ENCODE data around the gene KIF1B.

DNA sequence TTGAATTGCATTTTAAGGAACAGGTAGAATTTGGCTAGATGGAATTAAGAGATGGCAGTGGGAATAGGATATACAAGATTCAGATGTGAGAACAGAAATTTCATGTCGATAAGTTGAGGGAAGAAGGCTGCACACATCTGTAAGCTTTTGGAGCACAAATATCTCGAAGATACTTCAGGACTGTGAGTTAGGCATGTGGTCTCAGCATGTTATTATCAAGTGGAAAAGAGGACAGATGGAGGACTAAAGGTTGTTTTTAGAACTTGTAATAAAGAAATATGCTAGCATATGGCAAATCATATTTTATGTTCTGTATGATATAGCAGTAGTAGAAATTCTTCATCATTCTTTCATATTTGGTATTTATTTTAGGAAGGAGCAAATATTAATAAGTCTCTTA is 61.5 kb downstream of the KIF1B start:
- TF ChIP-seq ISL1 (CRISPR knock-in tag; IDR thresholded peaks at IDR 0.05) (no peak), OSR1 (CRISPR knock-in tag; IDR thresholded peaks at IDR 0.05) (no peak), ZFP30 (CRISPR knock-in tag; IDR thresholded peaks at IDR 0.05) (no peak), ZFP3 (CRISPR knock-in tag; IDR thresholded peaks at IDR 0.05) (no peak), ZNF70 (CRISPR knock-in tag; IDR thresholded peaks at IDR 0.05) (no peak), ESRRG (CRISPR knock-in tag; IDR thresholded peaks at IDR 0.05) (no peak), RARB (CRISPR knock-in tag; IDR thresholded peaks at IDR 0.05) (no peak)
- TF ChIP-seq, protein P1, sequence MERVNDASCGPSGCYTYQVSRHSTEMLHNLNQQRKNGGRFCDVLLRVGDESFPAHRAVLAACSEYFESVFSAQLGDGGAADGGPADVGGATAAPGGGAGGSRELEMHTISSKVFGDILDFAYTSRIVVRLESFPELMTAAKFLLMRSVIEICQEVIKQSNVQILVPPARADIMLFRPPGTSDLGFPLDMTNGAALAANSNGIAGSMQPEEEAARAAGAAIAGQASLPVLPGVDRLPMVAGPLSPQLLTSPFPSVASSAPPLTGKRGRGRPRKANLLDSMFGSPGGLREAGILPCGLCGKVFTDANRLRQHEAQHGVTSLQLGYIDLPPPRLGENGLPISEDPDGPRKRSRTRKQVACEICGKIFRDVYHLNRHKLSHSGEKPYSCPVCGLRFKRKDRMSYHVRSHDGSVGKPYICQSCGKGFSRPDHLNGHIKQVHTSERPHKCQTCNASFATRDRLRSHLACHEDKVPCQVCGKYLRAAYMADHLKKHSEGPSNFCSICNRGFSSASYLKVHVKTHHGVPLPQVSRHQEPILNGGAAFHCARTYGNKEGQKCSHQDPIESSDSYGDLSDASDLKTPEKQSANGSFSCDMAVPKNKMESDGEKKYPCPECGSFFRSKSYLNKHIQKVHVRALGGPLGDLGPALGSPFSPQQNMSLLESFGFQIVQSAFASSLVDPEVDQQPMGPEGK (CRISPR knock-in tag; IDR thresholded peaks at IDR 0.05; ENCODE audit: borderline replicate concordance): no peak
- TF ChIP-seq, protein P2, sequence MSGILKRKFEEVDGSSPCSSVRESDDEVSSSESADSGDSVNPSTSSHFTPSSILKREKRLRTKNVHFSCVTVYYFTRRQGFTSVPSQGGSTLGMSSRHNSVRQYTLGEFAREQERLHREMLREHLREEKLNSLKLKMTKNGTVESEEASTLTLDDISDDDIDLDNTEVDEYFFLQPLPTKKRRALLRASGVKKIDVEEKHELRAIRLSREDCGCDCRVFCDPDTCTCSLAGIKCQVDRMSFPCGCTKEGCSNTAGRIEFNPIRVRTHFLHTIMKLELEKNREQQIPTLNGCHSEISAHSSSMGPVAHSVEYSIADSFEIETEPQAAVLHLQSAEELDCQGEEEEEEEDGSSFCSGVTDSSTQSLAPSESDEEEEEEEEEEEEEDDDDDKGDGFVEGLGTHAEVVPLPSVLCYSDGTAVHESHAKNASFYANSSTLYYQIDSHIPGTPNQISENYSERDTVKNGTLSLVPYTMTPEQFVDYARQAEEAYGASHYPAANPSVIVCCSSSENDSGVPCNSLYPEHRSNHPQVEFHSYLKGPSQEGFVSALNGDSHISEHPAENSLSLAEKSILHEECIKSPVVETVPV (CRISPR knock-in tag; IDR thresholded peaks at IDR 0.05): no peak
- TF ChIP-seq, protein P3, sequence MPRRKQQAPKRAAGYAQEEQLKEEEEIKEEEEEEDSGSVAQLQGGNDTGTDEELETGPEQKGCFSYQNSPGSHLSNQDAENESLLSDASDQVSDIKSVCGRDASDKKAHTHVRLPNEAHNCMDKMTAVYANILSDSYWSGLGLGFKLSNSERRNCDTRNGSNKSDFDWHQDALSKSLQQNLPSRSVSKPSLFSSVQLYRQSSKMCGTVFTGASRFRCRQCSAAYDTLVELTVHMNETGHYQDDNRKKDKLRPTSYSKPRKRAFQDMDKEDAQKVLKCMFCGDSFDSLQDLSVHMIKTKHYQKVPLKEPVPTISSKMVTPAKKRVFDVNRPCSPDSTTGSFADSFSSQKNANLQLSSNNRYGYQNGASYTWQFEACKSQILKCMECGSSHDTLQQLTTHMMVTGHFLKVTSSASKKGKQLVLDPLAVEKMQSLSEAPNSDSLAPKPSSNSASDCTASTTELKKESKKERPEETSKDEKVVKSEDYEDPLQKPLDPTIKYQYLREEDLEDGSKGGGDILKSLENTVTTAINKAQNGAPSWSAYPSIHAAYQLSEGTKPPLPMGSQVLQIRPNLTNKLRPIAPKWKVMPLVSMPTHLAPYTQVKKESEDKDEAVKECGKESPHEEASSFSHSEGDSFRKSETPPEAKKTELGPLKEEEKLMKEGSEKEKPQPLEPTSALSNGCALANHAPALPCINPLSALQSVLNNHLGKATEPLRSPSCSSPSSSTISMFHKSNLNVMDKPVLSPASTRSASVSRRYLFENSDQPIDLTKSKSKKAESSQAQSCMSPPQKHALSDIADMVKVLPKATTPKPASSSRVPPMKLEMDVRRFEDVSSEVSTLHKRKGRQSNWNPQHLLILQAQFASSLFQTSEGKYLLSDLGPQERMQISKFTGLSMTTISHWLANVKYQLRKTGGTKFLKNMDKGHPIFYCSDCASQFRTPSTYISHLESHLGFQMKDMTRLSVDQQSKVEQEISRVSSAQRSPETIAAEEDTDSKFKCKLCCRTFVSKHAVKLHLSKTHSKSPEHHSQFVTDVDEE (CRISPR knock-in tag; IDR thresholded peaks at IDR 0.05): no peak

Data from SK-N-SH treated with all-trans-retinoic acid at 6 μM for 48 hours (cell line).